HepG2 (cell line): ENCODE data around the gene DHX16. TPM values are rescaled to one million over a fixed set of nuclear protein-coding genes. Genes with fewer than 3 reads are reported as not detected.
A peak's percentile ranks its signal among the peaks of the same experiment; 100 is the strongest.

Source experiments
- NCOR1 ChIP-seq: fragments of 200-600 bp; sonication (generic); IDR thresholded peaks from 2 replicates; pipeline ENCODE4 v1.7.0; 2017; ENCODE audit warnings: antibody characterized with exemption, low read length, borderline replicate concordance
- TBP ChIP-seq: sonication (generic); formaldehyde crosslinking; IDR thresholded peaks from 2 replicates; pipeline ENCODE4 v1.5.0; 2020; ENCODE audit warnings: missing genetic modification reagents
- ZHX2 ChIP-seq, 2 experiments: sonication (generic) in 1 of 2; formaldehyde crosslinking in 1 of 2; IDR thresholded peaks; 2 replicates each; pipeline versions ENCODE4 v1.6.1 to v1.9.0; 2014 to 2022; ENCODE audit warnings: antibody characterized with exemption in 1 of 2, borderline replicate concordance in 1 of 2, inconsistent platforms in 1 of 2, low read depth in 1 of 2, missing genetic modification reagents in 1 of 2
- polyA plus RNA-seq, 8 experiments: library from polyadenylated mRNA; depleted of rRNA in 3 of 8; stranded (reverse) in 7 of 8; unstranded in 1 of 8; fragments of >200 nt; fragmentation: Illumina TruSeq in 4 of 8; extraction: Trizol in 4 of 8; gene quantifications; 2 replicates each; pipeline versions ENCODE4 v1.2.1 to v1.2.3, GENCODE V29; 2011 to 2016; ENCODE audit warnings: low read depth in 4 of 8, missing spikeins in 1 of 8, mixed read lengths in 1 of 8; ENCODE audit not compliant: insufficient read depth in 1 of 8
- total RNA-seq, 5 experiments: library from RNA; depleted of rRNA; stranded (reverse); fragments of >200 nt; fragmentation: Illumina TruSeq; extraction: Trizol; gene quantifications; 2 replicates each; pipeline ENCODE4 v1.2.3, GENCODE V29; 2016; ENCODE audit warnings: low read depth in 1 of 5
- TF ChIP-seq, protein P1 (sequence below): sonication (generic); formaldehyde crosslinking; IDR thresholded peaks from 2 replicates; pipeline ENCODE4 v1.4.0; 2020; ENCODE audit warnings: missing genetic modification reagents

The DHX16 gene
- total and polyA plus RNA-seq, 2 of the 13 experiments (the other 11 are each of a cell fraction or from before 2014, with no cell fraction given): 57.0 to 58.5 TPM

DNA sequence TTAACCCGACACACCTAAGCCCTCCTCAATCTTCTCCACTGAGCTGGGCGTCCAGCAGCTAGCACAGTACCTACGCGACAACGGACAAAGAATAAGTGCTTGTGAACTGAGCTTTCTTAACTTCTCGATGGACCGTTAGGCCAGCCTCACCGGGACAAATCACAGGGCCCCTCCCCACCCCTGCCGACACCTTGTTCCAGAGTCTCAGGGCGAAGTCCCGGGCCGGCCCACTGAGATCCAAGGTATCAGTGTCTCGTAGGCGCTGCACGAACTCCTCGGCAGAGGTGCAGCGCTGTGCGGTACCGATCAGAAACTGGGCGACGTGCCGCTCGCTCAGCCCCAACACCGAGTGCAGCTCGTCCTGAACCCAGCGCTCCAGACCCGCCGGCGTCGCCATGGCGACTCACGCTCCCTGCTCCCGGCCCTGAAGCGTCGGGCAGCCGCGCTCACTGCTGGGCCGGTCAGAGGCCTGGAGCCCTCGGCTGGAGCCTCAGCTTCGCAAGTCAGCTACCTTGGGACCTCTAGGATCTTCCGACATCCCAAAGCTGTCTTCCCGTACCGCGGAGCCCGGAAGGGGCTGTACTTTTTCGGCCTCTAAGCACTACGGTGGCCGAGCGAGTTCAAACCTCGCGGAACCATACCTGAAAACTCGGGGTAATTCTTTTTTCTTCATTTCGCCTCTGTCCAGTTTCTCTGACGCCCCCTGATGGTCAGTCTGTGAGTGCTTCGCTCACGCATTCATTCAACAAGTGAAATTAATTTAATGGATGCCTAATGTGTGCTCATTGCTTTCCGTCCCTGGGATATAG is at the start of gene DHX16 (continued):
- peak; percentile 62; the same call in 1 of the 2 replicates for TF ChIP-seq ZHX2 (IDR thresholded peaks at IDR 0.05; ENCODE audit: low read depth)
- 0 out of 2 replicates have a peak, but pooled peaks have one; percentile 15 for TF ChIP-seq ZHX2 (CRISPR knock-in tag; IDR thresholded peaks at IDR 0.05; ENCODE audit: borderline replicate concordance)
- peak; percentile 52; the same call in 1 of the 2 replicates for TF ChIP-seq NCOR1
- TF ChIP-seq, protein P1, sequence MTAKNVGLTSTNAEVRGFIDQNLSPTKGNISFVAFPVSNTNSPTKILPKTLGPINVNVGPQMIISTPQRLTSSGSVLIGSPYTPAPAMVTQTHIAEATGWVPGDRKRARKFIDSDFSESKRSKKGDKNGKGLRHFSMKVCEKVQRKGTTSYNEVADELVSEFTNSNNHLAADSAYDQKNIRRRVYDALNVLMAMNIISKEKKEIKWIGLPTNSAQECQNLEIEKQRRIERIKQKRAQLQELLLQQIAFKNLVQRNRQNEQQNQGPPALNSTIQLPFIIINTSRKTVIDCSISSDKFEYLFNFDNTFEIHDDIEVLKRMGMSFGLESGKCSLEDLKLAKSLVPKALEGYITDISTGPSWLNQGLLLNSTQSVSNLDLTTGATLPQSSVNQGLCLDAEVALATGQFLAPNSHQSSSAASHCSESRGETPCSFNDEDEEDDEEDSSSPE: 0 out of 2 replicates have a peak, but pooled peaks have one; percentile 11
- TF ChIP-seq TBP (CRISPR knock-in tag): no peak
- TF ChIP-seq, all 625 proteins: peak for 316
